ENCODE measurements around the gene AEBP2. TPM values are rescaled to one million over a fixed set of nuclear protein-coding genes. Genes with fewer than 3 reads are reported as not detected.

AEBP2 gene
- total RNA-seq, 1 donor from 2014 or later, result 64.9 TPM

- no peak for TF ChIP-seq CTCF (IDR thresholded peaks at IDR 0.05; ENCODE audit: unreplicated experiment)
- peak overlapping the region; percentile 50 for H3K27ac Mint-ChIP-seq
- no peak overlapping the region for H3K4me3 Mint-ChIP-seq (ENCODE audit: low read depth)
- peaks cover 16% of the 10 kb centered on the region for H3K4me1 Mint-ChIP-seq (ENCODE audit: low read depth)
- no peaks in the 10 kb centered on the region for H3K27me3 Mint-ChIP-seq
- no peaks in the 10 kb centered on the region for H3K9me3 Mint-ChIP-seq (ENCODE audit: low read depth)
- H3K36me3 Mint-ChIP-seq (ENCODE audit: insufficient read depth), result peaks cover 24% of the 10 kb centered on the region
- no peak for DNase-seq (ENCODE audit: low spot score, unreplicated experiment)
Measured at GRCh38 chr12:19510461-19510860, 71.2 kb downstream of the AEBP2 start.

- no peaks in the 10 kb centered on the region for H3K27me3 Mint-ChIP-seq
- no peak for TF ChIP-seq CTCF (IDR thresholded peaks at IDR 0.05; ENCODE audit: unreplicated experiment)
- H3K9me3 Mint-ChIP-seq (ENCODE audit: low read depth), result no peaks in the 10 kb centered on the region
- peaks cover 32% of the 10 kb centered on the region for H3K36me3 Mint-ChIP-seq (ENCODE audit: insufficient read depth)
- H3K4me1 Mint-ChIP-seq (ENCODE audit: low read depth), result peaks cover 14% of the 10 kb centered on the region
- DNase-seq (ENCODE audit: low spot score, unreplicated experiment), result no peak
- no peak overlapping the region for H3K4me3 Mint-ChIP-seq (ENCODE audit: low read depth)
- H3K27ac Mint-ChIP-seq, result no peak overlapping the region
Measured at GRCh38 chr12:19515179-19515578, 75.9 kb downstream of the AEBP2 start.

- Mint-ChIP-seq H3K9me3 (ENCODE audit: low read depth) (no peaks in the 10 kb centered on the region), H3K4me1 (ENCODE audit: low read depth) (peaks cover 14% of the 10 kb centered on the region), H3K4me3 (ENCODE audit: low read depth) (no peak overlapping the region), H3K36me3 (ENCODE audit: insufficient read depth) (peaks cover 24% of the 10 kb centered on the region), H3K27ac (no peak overlapping the region), H3K27me3 (no peaks in the 10 kb centered on the region)
- DNase-seq (ENCODE audit: low spot score, unreplicated experiment), result no peak
- no peak for TF ChIP-seq CTCF (IDR thresholded peaks at IDR 0.05; ENCODE audit: unreplicated experiment)
Measured at GRCh38 chr12:19517583-19517982, 78.3 kb downstream of the AEBP2 start.

- H3K9me3 Mint-ChIP-seq (ENCODE audit: low read depth), result no peaks in the 10 kb centered on the region
- peaks cover 24% of the 10 kb centered on the region for H3K36me3 Mint-ChIP-seq (ENCODE audit: insufficient read depth)
- no peak overlapping the region for H3K4me3 Mint-ChIP-seq (ENCODE audit: low read depth)
- no peak for TF ChIP-seq CTCF (IDR thresholded peaks at IDR 0.05; ENCODE audit: unreplicated experiment)
- H3K4me1 Mint-ChIP-seq (ENCODE audit: low read depth), result peaks cover 14% of the 10 kb centered on the region
- H3K27ac Mint-ChIP-seq, result no peak overlapping the region
- DNase-seq (ENCODE audit: low spot score, unreplicated experiment), result no peak
- no peaks in the 10 kb centered on the region for H3K27me3 Mint-ChIP-seq
Measured at GRCh38 chr12:19518209-19518608, 78.9 kb downstream of the AEBP2 start.

GRCh38 chr12:19520646-19521415 is 81.5 kb downstream of the AEBP2 start:
- no peak overlapping the region for H3K4me3 Mint-ChIP-seq (ENCODE audit: low read depth)
- H3K4me1 Mint-ChIP-seq (ENCODE audit: low read depth), result peaks cover 12% of the 10 kb centered on the region
- H3K9me3 Mint-ChIP-seq (ENCODE audit: low read depth), result no peaks in the 10 kb centered on the region
- H3K27ac Mint-ChIP-seq, result no peak overlapping the region
- peaks cover 12% of the 10 kb centered on the region for H3K36me3 Mint-ChIP-seq (ENCODE audit: insufficient read depth)
- DNase-seq (ENCODE audit: low spot score, unreplicated experiment), result no peak
- H3K27me3 Mint-ChIP-seq, result no peaks in the 10 kb centered on the region
- TF ChIP-seq CTCF (IDR thresholded peaks at IDR 0.05; ENCODE audit: unreplicated experiment), result no peak
